ENCODE data around the gene AXL.

GRCh38 chr19:41245843-41246242 is 26.8 kb downstream of the AXL start:
- TF ChIP-seq CTCF (IDR thresholded peaks at IDR 0.05): no peak
- TF ChIP-seq POLR2A (IDR thresholded peaks at IDR 0.05): no peak
